22Rv1 (cell line): ENCODE results near the gene HIVEP3.

Source experiments
- ZFX ChIP-seq: fragments of 450-650 bp; IDR thresholded peaks from 2 replicates; pipeline ENCODE4 v1.6.1; 2017; ENCODE audit warnings: antibody characterized with exemption, borderline replicate concordance
- TF ChIP-seq, protein P1 (sequence below): fragments of 450-650 bp; IDR thresholded peaks from 2 replicates; pipeline ENCODE4 v1.5.1; 2017; ENCODE audit warnings: mild to moderate bottlenecking

DNA sequence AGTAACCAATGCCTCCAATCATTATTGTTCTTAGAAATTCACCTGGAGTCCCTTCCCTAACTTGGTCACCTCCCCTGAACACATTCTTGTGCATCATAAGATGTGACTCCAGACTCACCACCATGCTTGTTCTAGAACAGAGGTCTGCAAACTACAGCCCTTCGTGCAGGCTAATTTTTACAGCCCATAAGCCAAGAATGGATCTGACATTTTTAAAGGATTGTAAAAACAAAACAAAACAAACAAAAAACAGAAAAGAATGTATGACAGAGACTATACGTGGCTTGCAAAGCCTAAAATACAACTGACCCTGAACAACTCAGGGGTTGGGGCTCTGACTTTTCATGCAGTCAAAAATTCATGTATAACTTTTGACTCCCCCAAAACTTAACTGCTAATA, 6.2 kb upstream of the HIVEP3 start:
- TF ChIP-seq, protein P1, sequence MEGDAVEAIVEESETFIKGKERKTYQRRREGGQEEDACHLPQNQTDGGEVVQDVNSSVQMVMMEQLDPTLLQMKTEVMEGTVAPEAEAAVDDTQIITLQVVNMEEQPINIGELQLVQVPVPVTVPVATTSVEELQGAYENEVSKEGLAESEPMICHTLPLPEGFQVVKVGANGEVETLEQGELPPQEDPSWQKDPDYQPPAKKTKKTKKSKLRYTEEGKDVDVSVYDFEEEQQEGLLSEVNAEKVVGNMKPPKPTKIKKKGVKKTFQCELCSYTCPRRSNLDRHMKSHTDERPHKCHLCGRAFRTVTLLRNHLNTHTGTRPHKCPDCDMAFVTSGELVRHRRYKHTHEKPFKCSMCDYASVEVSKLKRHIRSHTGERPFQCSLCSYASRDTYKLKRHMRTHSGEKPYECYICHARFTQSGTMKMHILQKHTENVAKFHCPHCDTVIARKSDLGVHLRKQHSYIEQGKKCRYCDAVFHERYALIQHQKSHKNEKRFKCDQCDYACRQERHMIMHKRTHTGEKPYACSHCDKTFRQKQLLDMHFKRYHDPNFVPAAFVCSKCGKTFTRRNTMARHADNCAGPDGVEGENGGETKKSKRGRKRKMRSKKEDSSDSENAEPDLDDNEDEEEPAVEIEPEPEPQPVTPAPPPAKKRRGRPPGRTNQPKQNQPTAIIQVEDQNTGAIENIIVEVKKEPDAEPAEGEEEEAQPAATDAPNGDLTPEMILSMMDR: no peak
- TF ChIP-seq ZFX: no peak
